Tibial nerve (tissue), 4 donors: ENCODE results near the gene SYNJ2. TPM values are rescaled to one million over a fixed set of nuclear protein-coding genes. Genes with fewer than 3 reads are reported as not detected.

ENCODE experiments used
- DNase-seq, 2 donors: peaks; one replicate each; pipeline ENCODE4 v3.0.0-alpha.2; 2019; ENCODE audit warnings: low spot score in 2 of 2
- H3K27ac ChIP-seq, 4 donors: fragments of 200-600 bp; sonication (generic) in 3 of 4; one replicate each; pipeline ENCODE4 v1.5.1; 2017 to 2019; ENCODE audit warnings: mild to moderate bottlenecking in 1 of 4
- H3K27me3 ChIP-seq, 2 donors: fragments of 200-600 bp; sonication (generic) in 1 of 2; one replicate each; pipeline versions ENCODE4 v1.5.1 to v1.6.0; 2017 to 2019
- H3K36me3 ChIP-seq, 3 donors: fragments of 200-600 bp; sonication (generic); one replicate each; pipeline ENCODE4 v1.5.1; 2018 to 2019
- H3K4me1 ChIP-seq, 4 donors: fragments of 200-600 bp; sonication (generic) in 3 of 4; one replicate each; pipeline ENCODE4 v1.5.1; 2017 to 2019
- H3K4me3 ChIP-seq, 4 donors: fragments of 200-600 bp; sonication (generic) in 3 of 4; one replicate each; pipeline ENCODE4 v1.5.1; 2017 to 2019; ENCODE audit warnings: mild to moderate bottlenecking in 1 of 4, moderate library complexity in 1 of 4
- H3K9me3 ChIP-seq, 4 donors: fragments of 200-600 bp; sonication (generic) in 3 of 4; one replicate each; pipeline ENCODE4 v1.5.1; 2017 to 2019
- EP300 ChIP-seq, 2 donors: sonication (generic); formaldehyde crosslinking; IDR thresholded peaks; one replicate each; pipeline ENCODE4 v1.6.1; 2017; ENCODE audit warnings: antibody characterized with exemption in 2 of 2, mild to moderate bottlenecking in 1 of 2
- POLR2A ChIP-seq, 2 donors: fragments of 450-650 bp; IDR thresholded peaks; one replicate each; pipeline ENCODE4 v1.6.1; 2017; ENCODE audit warnings: antibody characterized with exemption in 2 of 2, mild to moderate bottlenecking in 2 of 2, moderate library complexity in 2 of 2
- WGBS, 2 donors: methylation state at CpG; one replicate each; pipeline ENCODE4 v1.1.5; 2018; 5-methylcytosine and 5-hydroxymethylcytosine counted together
- total RNA-seq, 4 donors: library from RNA; depleted of rRNA; stranded (reverse); fragments of >200 nt; gene quantifications; one replicate each; pipeline ENCODE4 v1.1.0, GENCODE V29; 2016
- TF ChIP-seq, protein P1 (sequence below), 5 experiments: fragments of 200-600 bp in 3 of 5; fragments of 450-650 bp in 2 of 5; sonication (generic) in 3 of 5; IDR thresholded peaks; one replicate each; pipeline ENCODE4 v1.5.1; 2016 to 2019; ENCODE audit warnings: antibody characterized with exemption in 5 of 5, mild to moderate bottlenecking in 3 of 5, moderate library complexity in 2 of 5

SYNJ2 gene
- total RNA-seq, 4 donors from 2014 or later: 4.4 to 10.5 (median 5.6) TPM

GRCh38 chr6:157985378-157986155, 3.9 kb downstream of the SYNJ2 start:
- 69 to 77% methylated on average over 13 of the region's 13 CpGs for WGBS, 2 donors
- no peaks in the 10 kb centered on the region for H3K9me3 ChIP-seq
- no peak for DNase-seq
- H3K4me1 ChIP-seq: peaks cover 0 to 31% (median 5%) of the 10 kb centered on the region in 4 donors
- peaks cover 0 to 7% of the 10 kb centered on the region in 2 donors for H3K27me3 ChIP-seq
- TF ChIP-seq POLR2A (IDR thresholded peaks at IDR 0.05): no peak
- H3K36me3 ChIP-seq: no peaks in the 10 kb centered on the region
- no peak overlapping the region for H3K4me3 ChIP-seq
- H3K27ac ChIP-seq: no peak overlapping the region

DNA sequence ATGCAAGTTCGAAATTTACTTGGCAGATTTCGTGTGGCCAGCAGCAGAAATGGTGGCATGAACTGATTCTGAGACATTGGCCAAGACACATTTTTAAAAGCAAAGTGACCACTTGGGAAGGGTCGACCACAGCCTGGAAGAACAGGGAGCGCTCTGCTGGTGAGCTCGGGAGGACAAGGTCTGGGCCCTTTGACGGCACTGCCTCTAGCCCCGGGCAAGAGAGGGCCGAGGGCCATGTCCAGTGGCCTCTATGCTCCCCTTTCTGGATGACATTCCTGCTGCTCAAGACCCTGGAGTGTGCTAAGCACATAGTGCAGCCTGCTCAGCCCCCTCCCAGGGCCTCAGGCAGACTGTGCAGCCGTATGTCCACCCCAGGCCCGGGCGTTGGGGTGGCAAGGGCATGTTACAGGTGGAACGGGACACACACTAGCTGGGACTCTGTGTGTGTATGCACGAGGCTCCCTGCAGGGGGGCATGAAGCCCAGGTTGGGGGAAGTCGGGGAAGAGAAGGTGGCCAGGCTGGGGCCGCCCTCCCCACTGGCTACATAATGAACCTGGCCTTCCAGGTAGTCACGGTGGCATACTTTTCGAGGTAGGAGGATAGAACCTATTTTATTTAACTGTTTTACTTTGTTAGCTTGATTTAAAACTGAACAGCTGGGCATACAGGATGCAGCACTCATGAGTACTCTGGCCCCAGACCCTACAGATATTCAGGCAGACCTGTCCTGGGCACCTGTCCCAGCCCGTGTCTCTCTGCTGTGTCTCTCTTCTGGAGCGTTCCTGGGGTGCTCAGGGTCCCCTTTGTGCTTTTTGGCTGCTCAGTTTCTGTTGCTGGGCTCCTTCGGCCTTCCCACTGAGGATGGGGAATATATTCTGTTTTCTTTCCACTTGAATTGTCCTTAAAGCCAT, 6.4 kb downstream of the SYNJ2 start:
- no peak overlapping the region for H3K4me3 ChIP-seq
- H3K9me3 ChIP-seq: no peaks in the 10 kb centered on the region
- no peak for DNase-seq
- H3K27ac ChIP-seq: no peak overlapping the region
- TF ChIP-seq POLR2A (IDR thresholded peaks at IDR 0.05): no peak
- TF ChIP-seq, protein P1, sequence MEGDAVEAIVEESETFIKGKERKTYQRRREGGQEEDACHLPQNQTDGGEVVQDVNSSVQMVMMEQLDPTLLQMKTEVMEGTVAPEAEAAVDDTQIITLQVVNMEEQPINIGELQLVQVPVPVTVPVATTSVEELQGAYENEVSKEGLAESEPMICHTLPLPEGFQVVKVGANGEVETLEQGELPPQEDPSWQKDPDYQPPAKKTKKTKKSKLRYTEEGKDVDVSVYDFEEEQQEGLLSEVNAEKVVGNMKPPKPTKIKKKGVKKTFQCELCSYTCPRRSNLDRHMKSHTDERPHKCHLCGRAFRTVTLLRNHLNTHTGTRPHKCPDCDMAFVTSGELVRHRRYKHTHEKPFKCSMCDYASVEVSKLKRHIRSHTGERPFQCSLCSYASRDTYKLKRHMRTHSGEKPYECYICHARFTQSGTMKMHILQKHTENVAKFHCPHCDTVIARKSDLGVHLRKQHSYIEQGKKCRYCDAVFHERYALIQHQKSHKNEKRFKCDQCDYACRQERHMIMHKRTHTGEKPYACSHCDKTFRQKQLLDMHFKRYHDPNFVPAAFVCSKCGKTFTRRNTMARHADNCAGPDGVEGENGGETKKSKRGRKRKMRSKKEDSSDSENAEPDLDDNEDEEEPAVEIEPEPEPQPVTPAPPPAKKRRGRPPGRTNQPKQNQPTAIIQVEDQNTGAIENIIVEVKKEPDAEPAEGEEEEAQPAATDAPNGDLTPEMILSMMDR (IDR thresholded peaks at IDR 0.05): no peak
- no peak for TF ChIP-seq EP300 (IDR thresholded peaks at IDR 0.05)
- WGBS, 2 donors: 84 to 87% methylated on average over 20 of the region's 20 CpGs
- H3K4me1 ChIP-seq: peaks cover 0 to 17% (median 5%) of the 10 kb centered on the region in 4 donors
- H3K27me3 ChIP-seq: no peaks in the 10 kb centered on the region
- no peaks in the 10 kb centered on the region for H3K36me3 ChIP-seq

DNA sequence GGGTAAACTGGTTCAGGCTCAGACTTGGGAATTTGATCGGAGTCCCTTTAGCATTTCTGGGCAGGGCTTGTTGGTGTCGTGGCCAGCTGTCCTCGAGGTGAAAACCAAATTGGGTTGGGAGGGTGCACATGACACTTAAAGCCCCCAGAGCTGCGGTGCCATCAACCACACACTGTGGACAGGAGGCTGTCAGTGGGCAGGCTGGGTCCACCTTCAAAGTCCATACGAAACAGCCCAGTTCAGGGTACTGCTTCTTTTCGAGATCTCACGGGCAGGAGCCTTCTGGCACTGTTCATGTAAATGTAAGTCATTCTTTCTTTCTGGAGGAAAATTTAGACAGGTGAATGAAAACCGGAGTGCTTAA, 7.0 kb downstream of the SYNJ2 start:
- Histone ChIP-seq H3K36me3 (no peaks in the 10 kb centered on the region), H3K4me3 (no peak overlapping the region), H3K27me3 (no peaks in the 10 kb centered on the region), H3K4me1 (peaks cover 0 to 17% (median 5%) of the 10 kb centered on the region in 4 donors), H3K9me3 (no peaks in the 10 kb centered on the region), H3K27ac (no peak overlapping the region)
- DNase-seq: no peak
- no peak for TF ChIP-seq EP300 (IDR thresholded peaks at IDR 0.05)
- no peak for TF ChIP-seq POLR2A (IDR thresholded peaks at IDR 0.05)
- TF ChIP-seq, protein P1 (IDR thresholded peaks at IDR 0.05): no peak
- 76 to 87% methylated on average over 8 of the region's 8 CpGs for WGBS, 2 donors

DNA sequence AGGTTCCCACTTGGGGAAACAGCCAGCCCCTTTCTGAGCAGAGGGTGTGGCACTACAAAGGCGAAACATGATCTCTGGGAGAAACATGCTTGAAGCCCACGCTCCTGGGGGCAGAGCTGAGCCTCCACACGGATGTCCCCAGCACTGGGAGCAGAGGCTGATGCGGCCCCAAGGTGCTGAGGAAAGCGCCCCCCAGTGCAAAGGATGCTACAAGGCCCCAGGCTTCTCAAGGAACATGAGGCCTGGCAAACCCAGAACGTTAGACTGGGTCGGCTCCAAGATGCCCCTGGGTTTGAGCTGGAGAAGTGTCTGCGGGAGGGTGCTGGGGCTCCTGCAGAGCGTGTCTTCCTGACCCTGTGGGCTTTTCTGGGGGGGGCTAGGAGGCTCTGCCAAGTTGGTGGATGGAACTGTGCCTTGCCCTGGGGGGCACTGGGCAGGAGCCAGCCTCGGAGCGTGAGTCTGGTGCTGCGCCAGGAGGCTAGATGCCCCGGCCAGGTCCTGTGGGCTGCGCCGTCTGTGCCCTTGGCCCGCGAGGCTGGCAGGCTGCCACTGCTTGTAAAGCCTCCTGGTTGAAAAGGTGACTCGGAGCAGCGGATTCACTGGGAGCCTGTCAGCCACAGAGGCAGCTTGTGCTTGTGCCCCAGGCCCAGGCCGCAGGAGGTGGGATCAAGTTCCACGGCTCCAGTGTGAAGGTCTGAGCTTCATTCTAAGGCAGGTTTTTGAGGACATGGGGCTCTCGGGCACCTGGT, 8.1 kb downstream of the SYNJ2 start:
- peak overlapping the region in 1 of 4 donors; percentile 2 for H3K27ac ChIP-seq
- DNase-seq: no peak
- TF ChIP-seq POLR2A (IDR thresholded peaks at IDR 0.05) (no peak), EP300 (IDR thresholded peaks at IDR 0.05) (no peak)
- TF ChIP-seq, protein P1 (IDR thresholded peaks at IDR 0.05): no peak
- peaks cover 0 to 25% (median 5%) of the 10 kb centered on the region in 4 donors for H3K4me1 ChIP-seq
- no peaks in the 10 kb centered on the region for H3K36me3 ChIP-seq
- no peaks in the 10 kb centered on the region for H3K27me3 ChIP-seq
- no peak overlapping the region for H3K4me3 ChIP-seq
- no peaks in the 10 kb centered on the region for H3K9me3 ChIP-seq
- WGBS, 2 donors: 48 to 66% methylated on average over 12 to 19 of the region's 22 CpGs

GRCh38 chr6:157990321-157991066, 8.8 kb downstream of the SYNJ2 start:
- no peak for DNase-seq
- no peak overlapping the region for H3K27ac ChIP-seq
- TF ChIP-seq POLR2A (IDR thresholded peaks at IDR 0.05) (no peak), EP300 (IDR thresholded peaks at IDR 0.05) (no peak)
- TF ChIP-seq, protein P1 (IDR thresholded peaks at IDR 0.05): no peak
- no peak overlapping the region for H3K4me3 ChIP-seq
- H3K36me3 ChIP-seq: no peaks in the 10 kb centered on the region
- H3K9me3 ChIP-seq: no peaks in the 10 kb centered on the region
- 81 to 86% methylated on average over 12 to 15 of the region's 15 CpGs for WGBS, 2 donors
- no peaks in the 10 kb centered on the region for H3K27me3 ChIP-seq
- H3K4me1 ChIP-seq: peaks cover 0 to 25% (median 5%) of the 10 kb centered on the region in 4 donors
